Fibroblast of lung (primary cell): ENCODE results near the gene ORM2.

Experiments used
- EZH2 ChIP-seq: IDR thresholded peaks from 2 replicates; pipeline ENCODE4 v1.5.1; 2012; ENCODE audit warnings: low read length, control low read depth, mild to moderate bottlenecking; ENCODE audit errors: missing control alignments
- TF ChIP-seq, protein P1 (sequence below), 2 donors: IDR thresholded peaks in 1 of 2; conservative IDR thresholded peaks in 1 of 2; 1 replicate in 1 of 2; 2 replicates in 1 of 2; pipeline ENCODE4 v1.5.1; 2011 to 2012; ENCODE audit warnings: low read length in 2 of 2, control low read depth in 1 of 2, inconsistent platforms in 1 of 2, low read depth in 1 of 2, mild to moderate bottlenecking in 1 of 2

DNA sequence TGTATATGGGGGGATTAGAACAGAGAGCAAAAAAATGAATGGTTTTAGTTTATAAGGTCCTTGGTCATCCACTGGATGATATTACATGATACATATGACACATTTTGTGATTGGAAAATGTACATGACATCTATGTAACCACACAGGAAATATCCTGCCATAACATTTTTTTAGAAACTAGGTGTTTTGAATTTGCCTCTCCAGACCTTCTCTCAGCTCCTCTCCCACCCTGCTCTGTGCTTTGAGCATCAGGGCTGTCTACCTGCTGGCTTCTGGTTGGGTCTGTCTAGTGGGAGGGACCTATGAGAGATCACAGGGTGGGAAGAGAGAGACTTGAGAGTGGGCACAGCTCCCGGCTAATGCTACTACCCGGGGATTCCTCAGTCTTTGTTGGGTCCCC, 33.8 kb downstream of the ORM2 start:
- TF ChIP-seq, protein P1, sequence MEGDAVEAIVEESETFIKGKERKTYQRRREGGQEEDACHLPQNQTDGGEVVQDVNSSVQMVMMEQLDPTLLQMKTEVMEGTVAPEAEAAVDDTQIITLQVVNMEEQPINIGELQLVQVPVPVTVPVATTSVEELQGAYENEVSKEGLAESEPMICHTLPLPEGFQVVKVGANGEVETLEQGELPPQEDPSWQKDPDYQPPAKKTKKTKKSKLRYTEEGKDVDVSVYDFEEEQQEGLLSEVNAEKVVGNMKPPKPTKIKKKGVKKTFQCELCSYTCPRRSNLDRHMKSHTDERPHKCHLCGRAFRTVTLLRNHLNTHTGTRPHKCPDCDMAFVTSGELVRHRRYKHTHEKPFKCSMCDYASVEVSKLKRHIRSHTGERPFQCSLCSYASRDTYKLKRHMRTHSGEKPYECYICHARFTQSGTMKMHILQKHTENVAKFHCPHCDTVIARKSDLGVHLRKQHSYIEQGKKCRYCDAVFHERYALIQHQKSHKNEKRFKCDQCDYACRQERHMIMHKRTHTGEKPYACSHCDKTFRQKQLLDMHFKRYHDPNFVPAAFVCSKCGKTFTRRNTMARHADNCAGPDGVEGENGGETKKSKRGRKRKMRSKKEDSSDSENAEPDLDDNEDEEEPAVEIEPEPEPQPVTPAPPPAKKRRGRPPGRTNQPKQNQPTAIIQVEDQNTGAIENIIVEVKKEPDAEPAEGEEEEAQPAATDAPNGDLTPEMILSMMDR (conservative IDR thresholded peaks at IDR 0.05 in 1 of 2, IDR thresholded peaks at IDR 0.05 in 1 of 2; ENCODE audit: low read depth in 1 of 2, low read length in 2 of 2), result no peak
- no peak for TF ChIP-seq EZH2
